GM21529 (cell line): Measurements from ENCODE around the gene UXT.

Experiments
- ATAC-seq: cut with Tn5 transposase; IDR thresholded peaks from one replicate; pipeline ENCODE4 v1.9.1; 2021; ENCODE audit not compliant: unreplicated experiment

Gene UXT

DNA sequence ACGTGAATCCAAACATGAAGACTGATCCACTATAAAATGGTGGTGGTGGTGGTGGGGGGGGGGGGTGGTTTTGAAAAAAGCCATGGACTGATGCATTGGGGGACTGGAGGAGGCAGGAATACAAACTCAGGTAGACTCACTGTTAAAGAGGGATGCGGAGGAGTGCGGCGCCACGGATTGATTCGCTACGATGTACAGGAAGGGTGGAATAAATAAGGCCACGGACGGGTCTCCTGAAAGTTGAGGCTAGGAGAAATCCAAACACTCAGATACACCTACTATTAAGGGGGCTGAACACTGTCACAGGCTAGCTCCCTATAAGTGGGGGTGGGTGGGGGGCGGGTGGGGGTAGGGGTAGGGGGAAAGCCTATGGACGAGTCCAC, 9.2 kb downstream of the UXT start:
- no peak for ATAC-seq

DNA sequence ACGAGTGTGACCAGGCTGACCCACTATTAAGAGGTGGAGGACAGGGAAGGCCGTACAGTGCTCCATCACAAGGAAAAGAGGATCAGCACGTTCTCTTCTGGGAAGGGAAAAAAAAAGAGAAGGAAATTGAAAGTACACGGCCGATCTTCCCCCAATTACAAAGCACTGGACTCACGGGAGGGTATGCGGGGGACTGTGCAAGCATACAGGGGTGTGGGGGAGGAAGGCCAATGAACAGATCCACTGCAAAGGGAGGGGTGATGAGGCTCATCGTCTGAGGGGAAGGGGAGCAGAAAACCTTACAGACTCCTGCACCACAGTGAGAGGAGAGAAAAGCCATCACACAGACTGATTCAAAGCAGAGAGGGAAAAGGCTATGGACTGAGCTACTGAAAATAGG, 9.7 kb downstream of the UXT start:
- ATAC-seq: no peak

DNA sequence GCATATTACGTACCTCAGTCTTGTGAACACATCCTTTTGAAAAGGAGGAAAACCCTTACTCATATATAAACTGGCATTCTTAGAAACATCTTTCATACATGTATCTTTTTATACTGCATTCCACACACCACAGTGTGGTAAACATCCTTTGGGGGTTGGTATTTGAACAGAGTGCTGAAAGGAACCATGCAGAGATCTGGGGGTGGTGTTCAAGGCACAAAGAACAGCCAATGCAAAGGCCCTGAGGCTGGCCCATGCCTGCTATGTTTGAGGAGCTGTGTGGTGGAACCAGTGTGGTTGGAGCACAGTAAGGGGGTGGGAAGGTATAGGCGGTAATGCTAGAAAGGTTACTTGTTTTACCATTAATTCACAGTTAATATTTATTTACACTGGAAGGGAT, 10.6 kb downstream of the UXT start:
- ATAC-seq: no peak

DNA sequence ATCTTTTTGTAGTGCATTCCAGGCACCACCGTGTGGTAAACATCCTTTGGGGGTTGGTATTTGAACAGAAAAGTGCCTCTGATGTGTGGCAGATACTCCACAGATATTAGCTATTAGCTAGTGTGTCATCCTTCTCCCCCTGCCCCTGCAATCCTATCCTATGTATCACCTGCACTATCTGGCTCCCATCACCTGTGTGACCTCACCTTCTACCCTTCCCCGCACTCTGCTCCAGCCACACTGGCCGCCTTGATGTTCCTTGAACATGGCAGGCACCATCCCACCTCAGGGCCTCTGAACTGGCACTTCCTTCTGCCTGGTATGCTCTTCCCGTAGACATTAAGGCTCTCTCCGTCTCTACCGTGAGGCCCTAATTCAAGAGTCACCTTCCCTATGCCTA, 12.3 kb downstream of the UXT start:
- ATAC-seq: no peak

DNA sequence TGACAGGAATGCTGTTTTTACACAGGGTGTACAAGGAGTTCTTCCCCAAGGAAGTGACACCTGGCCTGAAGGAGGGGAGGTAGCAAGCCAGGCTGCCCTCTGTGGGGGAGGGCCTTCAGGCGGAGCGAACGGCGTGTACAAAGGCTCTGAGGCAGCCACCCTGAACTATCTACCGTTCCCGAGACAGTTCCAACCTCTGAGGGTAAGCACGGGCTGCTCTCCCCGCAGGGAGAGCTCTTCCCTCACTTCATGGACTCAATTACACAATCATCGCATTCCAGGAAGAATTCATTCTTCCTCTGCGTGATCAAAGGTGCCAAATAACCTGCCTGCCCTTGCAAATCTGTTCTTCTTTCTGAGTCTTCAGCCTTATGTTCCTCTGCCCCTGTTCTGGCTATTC, 13.4 kb downstream of the UXT start:
- ATAC-seq: no peak

DNA sequence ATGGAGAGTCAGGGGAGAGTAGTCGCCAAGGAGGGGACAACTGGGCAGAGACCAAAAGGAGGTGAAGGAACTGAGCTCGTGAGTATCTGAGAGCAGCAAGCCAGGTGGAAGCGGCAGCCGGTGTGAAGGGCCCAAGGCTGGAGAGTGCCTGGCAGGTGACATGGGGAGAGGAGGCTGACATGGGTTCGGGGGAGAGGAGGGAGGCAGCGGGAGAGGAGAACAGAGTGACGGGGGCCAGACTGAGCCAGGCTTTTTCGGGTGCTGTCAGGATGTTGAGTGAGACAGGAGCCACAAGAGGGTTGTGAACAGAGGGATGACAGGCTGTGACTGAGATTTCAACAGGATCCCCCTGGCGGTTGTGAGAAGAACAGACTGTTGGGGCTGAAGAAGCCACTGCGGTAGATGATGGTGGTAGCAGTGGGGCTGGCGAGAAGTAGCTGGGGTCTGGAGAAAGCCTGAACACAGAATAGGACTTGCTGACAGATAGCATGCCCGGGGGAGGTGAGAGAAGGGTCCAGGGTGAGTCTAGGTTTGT, 14.4 kb downstream of the UXT start:
- no peak for ATAC-seq

DNA sequence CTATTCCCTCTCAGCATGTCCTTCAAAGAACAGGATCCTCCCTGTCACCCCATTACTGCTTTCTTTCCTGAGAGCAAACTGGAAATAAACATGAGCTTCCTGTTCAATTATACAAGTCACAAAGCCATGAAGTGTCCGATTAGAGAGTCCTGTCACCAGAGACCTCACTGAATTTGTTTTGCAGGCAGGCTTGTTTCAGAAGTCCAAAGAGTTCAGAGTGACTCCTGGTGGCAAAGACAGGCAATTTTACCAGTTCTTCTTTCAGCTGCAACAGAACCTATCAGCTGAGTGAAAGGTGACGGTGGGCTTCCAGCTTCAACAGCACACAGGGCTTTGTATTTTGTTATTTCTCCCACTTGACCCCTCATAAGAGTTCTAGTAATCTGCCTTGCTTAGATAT, 15.1 kb downstream of the UXT start:
- ATAC-seq: no peak

DNA sequence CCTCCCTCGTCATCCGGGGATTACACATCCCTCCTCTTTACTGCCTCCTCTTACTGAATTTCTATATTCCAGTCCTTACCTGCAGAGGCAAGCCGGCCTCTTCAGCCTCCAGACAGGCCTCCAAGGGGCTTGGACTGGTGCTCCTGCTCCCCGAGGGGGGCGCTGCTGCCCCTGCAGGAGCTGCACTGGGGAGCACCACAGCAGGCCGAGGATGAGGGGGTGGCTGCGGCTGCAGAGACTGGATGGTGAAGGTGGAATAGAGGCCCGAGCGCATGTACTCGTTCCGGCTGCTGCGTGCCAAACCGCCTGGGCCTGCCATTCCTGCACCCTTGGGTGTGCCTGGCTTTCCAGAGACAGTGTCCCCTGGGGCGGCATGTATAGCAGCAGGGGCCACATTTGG, 20.2 kb downstream of the UXT start:
- ATAC-seq: no peak

DNA sequence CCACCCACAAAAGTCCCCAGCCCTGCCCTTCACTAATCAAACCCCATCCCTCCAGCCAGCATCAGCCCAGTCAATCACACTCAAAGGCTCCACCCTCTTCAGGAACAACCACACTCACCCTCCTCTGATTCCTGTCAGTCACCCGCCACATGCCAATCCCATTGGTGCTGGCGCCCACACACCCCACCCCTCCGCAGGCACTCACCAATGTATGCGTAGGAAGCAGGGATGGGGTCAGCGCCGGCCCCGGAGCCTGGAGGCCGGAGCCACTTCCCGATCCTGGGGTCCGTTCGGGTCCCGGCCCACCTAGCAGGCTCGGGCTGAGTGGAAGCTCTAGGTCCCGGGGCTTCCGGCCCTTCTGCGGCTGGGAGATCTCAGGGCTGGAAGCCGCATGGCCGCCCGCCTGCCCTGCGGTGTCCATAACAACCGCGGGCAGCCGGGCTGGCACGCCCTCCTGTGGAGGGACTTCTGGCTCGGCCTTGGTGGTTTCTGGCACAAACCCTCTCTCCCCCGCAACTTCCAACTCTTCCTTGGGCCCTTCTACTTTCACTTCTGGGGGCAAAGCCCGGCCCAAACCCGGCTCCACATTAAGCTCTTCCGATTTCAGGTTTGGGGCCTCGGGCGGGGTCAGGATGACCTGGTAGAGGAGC, 21.3 kb downstream of the UXT start:
- ATAC-seq: no peak

DNA sequence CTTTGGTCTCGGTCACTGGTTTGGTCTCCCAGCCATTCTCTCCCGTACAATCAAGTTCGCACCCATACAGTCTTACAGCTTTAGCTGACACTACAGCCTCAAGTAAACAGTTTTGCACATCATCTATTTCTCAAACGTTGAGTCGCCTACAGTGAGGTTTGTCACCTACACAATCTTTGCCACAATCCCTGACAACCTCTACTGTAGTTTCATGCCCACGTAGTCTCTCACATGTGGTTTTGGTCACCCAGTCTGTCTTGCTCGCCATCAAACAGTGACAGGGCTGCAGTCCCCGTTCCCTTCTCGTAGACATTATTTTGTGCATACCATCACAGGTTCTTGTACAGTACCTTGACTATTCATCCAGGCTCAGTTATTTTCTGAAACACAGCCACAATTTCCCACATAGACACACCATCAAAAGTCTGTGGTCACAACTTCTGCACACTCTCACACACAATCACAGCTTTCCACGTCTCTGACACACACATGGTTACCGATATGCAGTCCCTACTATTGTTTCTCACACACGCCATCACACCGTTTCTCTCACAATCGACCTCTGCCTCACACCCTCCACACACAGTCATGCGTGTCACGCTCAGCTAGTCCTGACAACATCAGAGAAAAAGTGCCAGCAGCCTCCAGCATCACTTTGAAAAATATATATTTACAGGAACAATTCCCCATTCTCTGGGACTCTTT, 24.0 kb downstream of the UXT start:
- no peak for ATAC-seq

DNA sequence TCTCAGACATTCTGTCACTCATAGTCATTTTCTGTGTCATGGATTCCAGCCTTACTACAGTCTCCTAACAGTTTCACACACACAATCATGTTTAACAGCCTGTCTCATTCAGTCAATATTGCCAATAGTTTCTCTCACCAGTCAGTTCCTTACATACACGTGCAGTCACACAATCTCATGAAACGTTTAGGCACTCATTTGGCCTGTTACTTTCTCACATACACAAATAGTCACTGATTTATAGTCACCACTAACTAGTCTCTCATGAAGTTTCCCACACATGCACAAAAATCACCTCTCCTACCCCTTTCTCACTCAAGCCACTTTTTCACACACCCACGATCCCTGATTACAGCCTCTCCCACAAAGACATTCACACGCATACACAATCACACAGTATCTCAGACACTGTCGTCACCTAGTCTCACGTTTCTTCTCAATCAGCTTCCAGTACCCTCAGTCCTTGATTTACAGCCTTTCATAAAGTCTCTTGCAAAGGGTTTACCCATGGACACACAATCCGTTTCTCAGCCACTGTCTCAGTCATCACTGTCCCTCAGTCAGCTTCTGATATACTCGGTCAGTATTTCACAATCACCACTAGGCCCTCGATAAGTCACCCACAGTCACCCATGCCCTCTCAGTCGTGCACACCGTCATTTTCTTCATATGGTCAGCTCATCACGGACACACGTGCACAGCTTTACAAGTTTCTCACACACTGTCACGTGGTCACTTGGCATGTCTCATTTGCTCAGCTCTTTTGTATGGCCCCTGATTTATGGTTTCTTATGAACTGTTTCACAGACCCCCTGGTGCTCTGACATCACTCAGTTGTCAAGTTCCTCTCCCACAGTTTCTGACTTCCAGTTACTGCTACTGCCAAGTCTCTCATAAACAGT, 25.0 kb downstream of the UXT start:
- ATAC-seq: no peak

DNA sequence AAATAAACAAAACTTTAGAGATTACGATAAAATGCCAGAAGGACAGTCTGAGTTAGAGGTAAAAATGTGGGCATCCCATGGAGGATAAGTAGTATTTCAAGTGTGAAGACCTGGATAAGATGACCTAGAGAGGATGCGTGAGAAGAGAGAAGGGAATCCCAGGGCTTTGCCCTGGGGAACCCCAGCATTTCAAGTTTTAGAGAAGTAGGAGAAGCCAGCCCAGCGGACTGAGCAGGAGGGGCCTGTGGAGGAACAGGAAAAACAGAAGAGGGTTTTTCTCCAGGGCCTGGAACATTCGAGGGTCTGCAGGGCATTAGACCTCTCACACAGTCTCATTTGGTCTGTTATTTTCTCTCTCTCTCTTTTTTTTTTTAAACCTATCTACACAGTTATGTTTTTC, 26.3 kb downstream of the UXT start:
- no peak for ATAC-seq

DNA sequence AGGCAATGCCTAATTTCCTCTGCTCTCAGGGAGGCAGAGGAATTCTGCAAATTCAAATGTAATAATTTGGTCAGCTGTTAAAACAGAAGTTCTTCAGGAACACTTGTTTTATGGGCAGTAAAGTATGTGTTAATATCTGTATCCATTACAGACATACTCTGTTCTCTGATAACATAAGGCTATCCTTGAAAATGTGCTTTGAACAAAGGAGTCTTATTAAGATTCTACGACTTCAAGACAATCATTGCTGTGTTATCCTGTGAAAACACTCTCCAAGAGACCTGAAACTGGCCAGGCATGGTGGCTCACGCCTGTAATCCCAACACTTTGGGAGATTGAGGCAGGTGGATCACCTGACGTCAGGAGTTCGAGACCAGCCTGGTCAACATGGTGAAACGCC, 27.3 kb downstream of the UXT start:
- ATAC-seq: no peak

DNA sequence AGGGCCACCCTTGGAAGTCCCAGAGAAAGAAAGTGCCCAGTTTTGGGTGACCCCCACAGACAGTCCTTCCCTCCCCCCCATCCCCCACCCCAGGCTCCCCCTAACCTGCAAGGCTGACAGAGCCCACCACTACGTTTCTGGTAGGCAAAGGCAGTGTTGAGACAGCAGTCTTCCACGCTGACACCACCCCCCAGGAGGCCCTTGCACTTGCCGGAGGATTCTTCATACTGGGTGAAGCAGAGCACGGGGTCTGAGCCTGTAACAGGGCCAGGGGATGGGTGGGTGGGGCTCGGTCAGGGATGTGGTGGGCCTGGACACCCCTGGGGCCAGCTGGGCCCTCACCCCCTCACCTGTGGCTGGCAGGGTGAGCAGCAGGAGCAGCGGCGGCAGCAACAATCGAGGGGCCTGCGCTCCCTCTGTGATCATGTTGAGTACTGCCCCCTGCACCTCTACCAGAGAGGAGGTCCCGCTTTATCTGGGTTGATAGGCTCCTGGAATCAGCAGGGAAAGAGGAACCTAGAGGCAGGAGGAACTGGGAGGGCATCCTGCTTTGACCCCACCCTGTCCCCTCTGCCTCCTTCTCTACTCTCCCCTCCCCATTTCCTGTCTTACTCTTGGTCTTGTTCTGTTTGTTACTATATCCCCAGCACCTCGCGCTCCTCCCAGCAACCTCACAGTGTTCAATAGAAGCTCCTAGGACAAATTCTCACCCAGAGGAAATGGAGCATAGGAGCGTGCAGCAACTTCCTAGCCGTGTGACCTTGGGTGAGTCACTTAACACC, 29.4 kb downstream of the UXT start, which contains the start of gene CFP:
TSS of gene CFP (minus strand) at position 512 of the 782 bp plus-strand sequence. CDS start at position 426, 86 bp downstream.
- ATAC-seq: no peak

DNA sequence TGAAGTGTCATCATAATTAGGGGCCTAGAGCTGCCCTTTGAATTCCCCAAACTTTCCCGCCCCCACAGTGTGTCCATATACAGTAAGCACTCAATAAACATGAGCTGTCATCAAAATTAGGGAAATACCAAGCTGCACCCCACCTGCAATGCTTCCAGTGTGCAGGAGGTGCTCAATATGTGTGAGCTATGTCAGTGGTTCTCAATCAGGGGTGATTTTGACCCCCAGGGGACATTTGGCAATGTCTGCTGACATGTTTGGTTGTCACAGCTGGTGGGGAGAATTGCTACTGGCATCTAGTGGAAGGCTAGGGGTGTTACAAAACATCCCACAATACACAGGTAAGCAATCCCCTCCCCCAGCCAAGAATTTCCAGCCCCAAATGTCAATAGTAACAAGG, 30.0 kb downstream of the UXT start:
- no peak for ATAC-seq

DNA sequence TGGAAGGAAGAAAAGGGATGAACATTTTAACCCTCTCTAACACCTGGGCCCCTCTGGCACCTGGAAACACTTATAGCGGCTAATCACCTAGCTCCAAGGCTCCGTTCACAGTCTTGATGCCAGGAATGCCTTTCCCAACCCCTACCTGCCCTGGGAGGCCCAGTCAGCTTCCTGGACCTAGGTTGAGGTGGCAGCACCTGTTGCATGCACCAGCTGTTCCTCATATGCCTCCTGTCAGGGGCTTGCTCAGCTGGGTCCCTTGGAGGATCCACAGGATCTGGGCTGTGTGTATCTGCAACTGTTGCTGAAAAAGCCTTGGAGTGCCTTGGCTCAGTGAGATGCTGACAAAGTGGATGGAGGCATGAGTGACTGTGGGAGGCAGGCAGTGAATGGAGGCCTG, 33.6 kb downstream of the UXT start:
- ATAC-seq: no peak

DNA sequence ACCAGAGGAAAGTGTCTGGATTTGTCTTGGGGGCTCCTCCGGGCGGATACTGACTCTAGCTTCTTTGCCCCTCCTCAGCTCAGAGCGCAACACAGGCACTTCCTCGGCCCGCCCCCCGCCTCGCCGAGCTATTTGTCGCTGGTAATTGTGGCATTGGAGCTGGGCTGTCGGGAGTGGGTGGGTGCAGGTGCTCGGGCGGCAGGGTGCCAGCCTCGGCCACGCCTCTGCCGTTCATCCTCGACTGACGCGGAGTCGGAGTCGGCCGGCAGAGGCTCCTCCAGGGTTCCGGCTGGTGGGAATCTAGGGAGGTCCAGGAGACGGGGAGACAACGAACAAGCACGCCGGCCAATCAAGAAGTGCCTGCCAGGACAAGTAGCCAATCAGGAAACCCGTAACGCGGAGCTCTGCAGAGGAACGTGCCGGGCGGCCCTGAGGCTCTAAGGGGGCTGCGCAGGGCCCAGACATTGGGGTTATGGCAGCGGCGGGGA, 35.4 kb downstream of the UXT start:
- ATAC-seq: no peak

DNA sequence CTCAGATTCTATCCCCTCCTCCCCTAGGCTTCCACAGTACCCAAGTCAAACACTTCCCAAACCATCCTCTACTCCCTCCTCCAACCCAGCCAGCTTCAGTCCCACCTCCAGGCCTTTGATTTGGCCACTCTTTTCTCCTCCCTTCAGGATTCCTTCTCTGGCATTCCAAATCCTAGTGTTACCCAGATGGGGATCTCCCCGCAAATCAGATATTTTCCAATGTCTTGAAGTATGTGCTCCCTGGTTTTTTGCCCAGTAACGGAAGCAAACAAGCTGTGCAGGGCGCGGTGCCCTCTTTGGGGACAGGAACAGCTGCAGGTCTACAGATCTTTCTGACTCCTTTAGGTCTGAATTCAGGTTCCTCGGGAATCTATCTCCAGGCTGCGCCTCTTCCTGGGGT, 37.1 kb downstream of the UXT start:
- ATAC-seq: no peak

DNA sequence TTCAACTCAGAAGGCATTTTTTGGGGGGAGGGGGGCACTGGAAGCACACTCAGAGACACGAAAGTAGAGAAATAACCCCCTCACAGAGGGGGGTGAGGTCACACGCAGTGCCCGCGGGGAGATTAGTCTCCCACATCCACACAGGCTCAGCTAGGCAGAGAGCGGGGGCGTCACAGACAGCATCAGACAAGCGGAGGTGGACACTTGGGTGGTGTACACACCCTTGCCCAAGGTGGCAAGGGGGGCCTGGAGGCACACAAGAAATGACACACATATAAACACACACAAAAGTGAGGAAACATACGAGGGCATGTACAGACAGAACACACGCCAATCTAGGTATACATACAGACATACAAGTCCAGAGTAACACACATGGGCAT, 38.7 kb downstream of the UXT start:
- no peak for ATAC-seq

DNA sequence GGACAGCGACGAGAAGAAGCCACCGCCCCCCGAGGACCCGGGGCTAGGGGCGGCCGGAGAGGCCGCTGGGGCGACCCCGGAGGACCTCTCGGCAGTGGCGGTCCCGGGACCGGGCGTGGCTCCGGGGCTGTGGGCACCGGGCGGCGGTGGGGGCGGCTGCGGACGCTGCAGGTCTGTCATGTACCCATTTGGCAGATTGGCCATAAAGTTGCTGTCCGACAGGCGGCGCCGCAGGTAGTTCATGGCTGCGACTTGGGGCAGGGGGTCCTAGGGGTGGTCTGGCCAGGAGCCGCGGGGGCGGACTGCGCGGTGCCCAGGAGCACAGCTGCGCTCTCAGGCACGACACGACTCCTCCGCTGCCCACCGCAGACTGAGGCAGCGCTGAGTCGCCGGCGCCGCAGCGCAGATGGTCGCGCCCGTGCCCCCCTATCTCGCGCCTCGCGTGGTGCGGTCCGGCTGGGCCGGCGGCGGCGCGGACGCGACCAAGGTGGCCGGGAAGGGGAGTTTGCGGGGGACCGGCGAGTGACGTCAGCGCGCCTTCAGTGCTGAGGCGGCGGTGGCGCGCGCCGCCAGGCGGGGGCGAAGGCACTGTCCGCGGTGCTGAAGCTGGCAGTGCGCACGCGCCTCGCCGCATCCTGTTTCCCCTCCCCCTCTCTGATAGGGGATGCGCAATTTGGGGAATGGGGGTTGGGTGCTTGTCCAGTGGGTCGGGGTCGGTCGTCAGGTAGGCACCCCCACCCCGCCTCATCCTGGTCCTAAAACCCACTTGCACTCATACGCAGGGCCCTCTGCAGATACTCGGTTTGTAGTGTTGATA, 39.3 kb downstream of the UXT start, which contains the start of gene SYN1:
TSS of gene SYN1 (minus strand) at position 372 of the 817 bp plus-strand sequence. CDS start at position 243, 129 bp downstream.
- peak; percentile 59 for ATAC-seq
